HepG2 (cell line): ENCODE results near the gene ANKRD65. TPM values are rescaled to one million over a fixed set of nuclear protein-coding genes. Genes with fewer than 3 reads are reported as not detected.
A peak's percentile ranks its signal among the peaks of the same experiment; 100 is the strongest.

Source experiments
- ELF4 ChIP-seq: sonication (generic); formaldehyde crosslinking; IDR thresholded peaks from 2 replicates; pipeline ENCODE4 v1.5.0; 2020; ENCODE audit warnings: missing genetic modification reagents, mild to moderate bottlenecking, moderate library complexity, borderline replicate concordance
- FOXO1 ChIP-seq: sonication (generic); formaldehyde crosslinking; IDR thresholded peaks from 2 replicates; pipeline ENCODE4 v1.4.0; 2020; ENCODE audit warnings: missing genetic modification reagents
- IKZF1 ChIP-seq: fragments of 450-650 bp; IDR thresholded peaks from 2 replicates; pipeline ENCODE4 v1.7.1; 2016
- MAFF ChIP-seq: IDR thresholded peaks from 2 replicates; pipeline ENCODE4 v1.6.1; 2011; ENCODE audit warnings: low read depth, low read length, improper control_type of control experiment
- NFATC3 ChIP-seq: sonication (generic); formaldehyde crosslinking; IDR thresholded peaks from 2 replicates; pipeline ENCODE4 v1.5.1; 2020; ENCODE audit warnings: mild to moderate bottlenecking, missing genetic modification reagents
- POGZ ChIP-seq: sonication (generic); formaldehyde crosslinking; IDR thresholded peaks from 2 replicates; pipeline ENCODE4 v1.4.0; 2020; ENCODE audit warnings: mild to moderate bottlenecking, missing genetic modification reagents
- SETDB1 ChIP-seq: sonication (generic); formaldehyde crosslinking; IDR thresholded peaks from 2 replicates; pipeline ENCODE4 v1.5.1; 2020; ENCODE audit warnings: missing genetic modification reagents, mild to moderate bottlenecking, borderline replicate concordance
- SOX5 ChIP-seq: IDR thresholded peaks from 2 replicates; pipeline ENCODE4 v1.6.1; 2016; ENCODE audit warnings: borderline replicate concordance
- ZFP36L2 ChIP-seq: sonication (generic); formaldehyde crosslinking; IDR thresholded peaks from 2 replicates; pipeline ENCODE4 v1.4.0; 2020; ENCODE audit warnings: missing genetic modification reagents
- ZFX ChIP-seq: sonication (generic); formaldehyde crosslinking; IDR thresholded peaks from 2 replicates; pipeline ENCODE4 v1.4.0; 2020; ENCODE audit warnings: mild to moderate bottlenecking, low read depth, missing genetic modification reagents, moderate library complexity
- polyA plus RNA-seq, 8 experiments: library from polyadenylated mRNA; depleted of rRNA in 3 of 8; stranded (reverse) in 7 of 8; unstranded in 1 of 8; fragments of >200 nt; fragmentation: Illumina TruSeq in 4 of 8; extraction: Trizol in 4 of 8; gene quantifications; 2 replicates each; pipeline versions ENCODE4 v1.2.1 to v1.2.3, GENCODE V29; 2011 to 2016; ENCODE audit warnings: low read depth in 4 of 8, missing spikeins in 1 of 8, mixed read lengths in 1 of 8; ENCODE audit not compliant: insufficient read depth in 1 of 8
- total RNA-seq, 5 experiments: library from RNA; depleted of rRNA; stranded (reverse); fragments of >200 nt; fragmentation: Illumina TruSeq; extraction: Trizol; gene quantifications; 2 replicates each; pipeline ENCODE4 v1.2.3, GENCODE V29; 2016; ENCODE audit warnings: low read depth in 1 of 5
- TF ChIP-seq, protein P1 (sequence below), 2 experiments: sonication (generic) in 1 of 2; formaldehyde crosslinking in 1 of 2; IDR thresholded peaks; 2 replicates each; pipeline versions ENCODE4 v1.5.1 to v1.6.1; 2011 to 2020; ENCODE audit warnings: borderline replicate concordance in 1 of 2, low read depth in 1 of 2, low read length in 1 of 2, mild to moderate bottlenecking in 1 of 2, missing genetic modification reagents in 1 of 2, moderate library complexity in 1 of 2
- TF ChIP-seq, protein P2 (sequence below): sonication (generic); formaldehyde crosslinking; IDR thresholded peaks from 2 replicates; pipeline ENCODE4 v1.9.0; 2022; ENCODE audit warnings: missing genetic modification reagents, mild to moderate bottlenecking, borderline replicate concordance
- TF ChIP-seq, protein P3 (sequence below): sonication (generic); formaldehyde crosslinking; IDR thresholded peaks from 2 replicates; pipeline ENCODE4 v1.4.0; 2020; ENCODE audit warnings: mild to moderate bottlenecking, missing genetic modification reagents, borderline replicate concordance
- TF ChIP-seq, protein P4 (sequence below): sonication (generic); formaldehyde crosslinking; conservative IDR thresholded peaks from 2 replicates; pipeline ENCODE4 v1.4.0; 2020; ENCODE audit warnings: missing genetic modification reagents
- TF ChIP-seq, protein P5 (sequence below): sonication (generic); formaldehyde crosslinking; conservative IDR thresholded peaks from 2 replicates; pipeline ENCODE4 v1.8.0; 2022; ENCODE audit warnings: mild to moderate bottlenecking, moderate library complexity, missing genetic modification reagents

The ANKRD65 gene
- total and polyA plus RNA-seq, 2 of the 13 experiments (the other 11 are each of a cell fraction or from before 2014, with no cell fraction given) = 12.1 to 30.1 TPM

DNA sequence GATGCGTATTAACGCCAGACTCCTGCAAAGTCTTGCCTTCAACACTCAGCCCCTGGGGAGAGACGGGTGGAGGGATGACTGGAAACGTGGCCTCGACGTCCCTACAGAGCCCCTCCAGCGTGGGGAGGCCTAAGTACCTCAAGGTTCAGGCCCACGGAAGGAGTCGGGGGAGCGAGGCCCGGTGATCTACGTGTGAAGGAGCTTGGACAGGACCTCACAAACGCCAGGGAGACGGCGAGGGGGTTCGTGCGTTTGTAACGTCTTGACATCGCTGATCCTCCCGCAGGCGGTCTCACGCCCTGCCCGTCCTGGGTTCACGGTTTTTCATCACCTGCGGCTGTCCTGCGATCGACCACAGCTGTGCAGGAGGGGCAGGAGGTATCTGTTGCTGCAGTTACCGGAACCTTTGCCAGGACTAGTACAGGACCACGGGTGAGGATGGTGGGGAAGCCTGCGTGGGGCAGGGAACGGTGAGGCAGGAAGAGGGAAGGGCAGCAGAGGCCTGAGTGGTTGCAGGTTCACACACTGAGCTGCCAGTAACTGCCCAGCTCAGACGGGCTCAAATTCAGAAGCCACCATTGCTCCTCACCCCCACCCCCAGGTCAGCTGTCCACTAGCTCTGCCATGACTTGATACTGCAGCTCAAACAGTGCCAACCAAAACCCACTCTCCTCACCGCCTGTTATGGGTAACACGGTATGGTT, 21.1 kb downstream of the ANKRD65 start (continued):
- TF ChIP-seq NFATC3 (CRISPR knock-in tag) (peak; percentile 70; the same call in 1 of the 2 replicates), POGZ (CRISPR knock-in tag) (no peak), ZFP36L2 (CRISPR knock-in tag) (no peak), ELF4 (CRISPR knock-in tag) (no peak), SOX5 (no peak), FOXO1 (CRISPR knock-in tag) (no peak), ZFX (peak; percentile 32; the same call in 1 of the 2 replicates), IKZF1 (no peak), SETDB1 (CRISPR knock-in tag) (no peak), MAFF (no peak)
- TF ChIP-seq, protein P1, sequence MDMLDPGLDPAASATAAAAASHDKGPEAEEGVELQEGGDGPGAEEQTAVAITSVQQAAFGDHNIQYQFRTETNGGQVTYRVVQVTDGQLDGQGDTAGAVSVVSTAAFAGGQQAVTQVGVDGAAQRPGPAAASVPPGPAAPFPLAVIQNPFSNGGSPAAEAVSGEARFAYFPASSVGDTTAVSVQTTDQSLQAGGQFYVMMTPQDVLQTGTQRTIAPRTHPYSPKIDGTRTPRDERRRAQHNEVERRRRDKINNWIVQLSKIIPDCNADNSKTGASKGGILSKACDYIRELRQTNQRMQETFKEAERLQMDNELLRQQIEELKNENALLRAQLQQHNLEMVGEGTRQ (IDR thresholded peaks at IDR 0.05; ENCODE audit: low read depth, low read length) = no peak
- TF ChIP-seq, protein P1 (CRISPR knock-in tag; IDR thresholded peaks at IDR 0.05; ENCODE audit: borderline replicate concordance) = no peak
- TF ChIP-seq, protein P2, sequence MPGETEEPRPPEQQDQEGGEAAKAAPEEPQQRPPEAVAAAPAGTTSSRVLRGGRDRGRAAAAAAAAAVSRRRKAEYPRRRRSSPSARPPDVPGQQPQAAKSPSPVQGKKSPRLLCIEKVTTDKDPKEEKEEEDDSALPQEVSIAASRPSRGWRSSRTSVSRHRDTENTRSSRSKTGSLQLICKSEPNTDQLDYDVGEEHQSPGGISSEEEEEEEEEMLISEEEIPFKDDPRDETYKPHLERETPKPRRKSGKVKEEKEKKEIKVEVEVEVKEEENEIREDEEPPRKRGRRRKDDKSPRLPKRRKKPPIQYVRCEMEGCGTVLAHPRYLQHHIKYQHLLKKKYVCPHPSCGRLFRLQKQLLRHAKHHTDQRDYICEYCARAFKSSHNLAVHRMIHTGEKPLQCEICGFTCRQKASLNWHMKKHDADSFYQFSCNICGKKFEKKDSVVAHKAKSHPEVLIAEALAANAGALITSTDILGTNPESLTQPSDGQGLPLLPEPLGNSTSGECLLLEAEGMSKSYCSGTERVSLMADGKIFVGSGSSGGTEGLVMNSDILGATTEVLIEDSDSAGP (CRISPR knock-in tag) = peak; percentile 6; the same call in 1 of the 2 replicates
- TF ChIP-seq, protein P3, sequence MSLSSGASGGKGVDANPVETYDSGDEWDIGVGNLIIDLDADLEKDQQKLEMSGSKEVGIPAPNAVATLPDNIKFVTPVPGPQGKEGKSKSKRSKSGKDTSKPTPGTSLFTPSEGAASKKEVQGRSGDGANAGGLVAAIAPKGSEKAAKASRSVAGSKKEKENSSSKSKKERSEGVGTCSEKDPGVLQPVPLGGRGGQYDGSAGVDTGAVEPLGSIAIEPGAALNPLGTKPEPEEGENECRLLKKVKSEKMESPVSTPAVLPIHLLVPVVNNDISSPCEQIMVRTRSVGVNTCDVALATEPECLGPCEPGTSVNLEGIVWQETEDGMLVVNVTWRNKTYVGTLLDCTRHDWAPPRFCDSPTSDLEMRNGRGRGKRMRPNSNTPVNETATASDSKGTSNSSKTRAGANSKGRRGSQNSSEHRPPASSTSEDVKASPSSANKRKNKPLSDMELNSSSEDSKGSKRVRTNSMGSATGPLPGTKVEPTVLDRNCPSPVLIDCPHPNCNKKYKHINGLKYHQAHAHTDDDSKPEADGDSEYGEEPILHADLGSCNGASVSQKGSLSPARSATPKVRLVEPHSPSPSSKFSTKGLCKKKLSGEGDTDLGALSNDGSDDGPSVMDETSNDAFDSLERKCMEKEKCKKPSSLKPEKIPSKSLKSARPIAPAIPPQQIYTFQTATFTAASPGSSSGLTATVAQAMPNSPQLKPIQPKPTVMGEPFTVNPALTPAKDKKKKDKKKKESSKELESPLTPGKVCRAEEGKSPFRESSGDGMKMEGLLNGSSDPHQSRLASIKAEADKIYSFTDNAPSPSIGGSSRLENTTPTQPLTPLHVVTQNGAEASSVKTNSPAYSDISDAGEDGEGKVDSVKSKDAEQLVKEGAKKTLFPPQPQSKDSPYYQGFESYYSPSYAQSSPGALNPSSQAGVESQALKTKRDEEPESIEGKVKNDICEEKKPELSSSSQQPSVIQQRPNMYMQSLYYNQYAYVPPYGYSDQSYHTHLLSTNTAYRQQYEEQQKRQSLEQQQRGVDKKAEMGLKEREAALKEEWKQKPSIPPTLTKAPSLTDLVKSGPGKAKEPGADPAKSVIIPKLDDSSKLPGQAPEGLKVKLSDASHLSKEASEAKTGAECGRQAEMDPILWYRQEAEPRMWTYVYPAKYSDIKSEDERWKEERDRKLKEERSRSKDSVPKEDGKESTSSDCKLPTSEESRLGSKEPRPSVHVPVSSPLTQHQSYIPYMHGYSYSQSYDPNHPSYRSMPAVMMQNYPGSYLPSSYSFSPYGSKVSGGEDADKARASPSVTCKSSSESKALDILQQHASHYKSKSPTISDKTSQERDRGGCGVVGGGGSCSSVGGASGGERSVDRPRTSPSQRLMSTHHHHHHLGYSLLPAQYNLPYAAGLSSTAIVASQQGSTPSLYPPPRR (CRISPR knock-in tag) = no peak
- TF ChIP-seq, protein P4, sequence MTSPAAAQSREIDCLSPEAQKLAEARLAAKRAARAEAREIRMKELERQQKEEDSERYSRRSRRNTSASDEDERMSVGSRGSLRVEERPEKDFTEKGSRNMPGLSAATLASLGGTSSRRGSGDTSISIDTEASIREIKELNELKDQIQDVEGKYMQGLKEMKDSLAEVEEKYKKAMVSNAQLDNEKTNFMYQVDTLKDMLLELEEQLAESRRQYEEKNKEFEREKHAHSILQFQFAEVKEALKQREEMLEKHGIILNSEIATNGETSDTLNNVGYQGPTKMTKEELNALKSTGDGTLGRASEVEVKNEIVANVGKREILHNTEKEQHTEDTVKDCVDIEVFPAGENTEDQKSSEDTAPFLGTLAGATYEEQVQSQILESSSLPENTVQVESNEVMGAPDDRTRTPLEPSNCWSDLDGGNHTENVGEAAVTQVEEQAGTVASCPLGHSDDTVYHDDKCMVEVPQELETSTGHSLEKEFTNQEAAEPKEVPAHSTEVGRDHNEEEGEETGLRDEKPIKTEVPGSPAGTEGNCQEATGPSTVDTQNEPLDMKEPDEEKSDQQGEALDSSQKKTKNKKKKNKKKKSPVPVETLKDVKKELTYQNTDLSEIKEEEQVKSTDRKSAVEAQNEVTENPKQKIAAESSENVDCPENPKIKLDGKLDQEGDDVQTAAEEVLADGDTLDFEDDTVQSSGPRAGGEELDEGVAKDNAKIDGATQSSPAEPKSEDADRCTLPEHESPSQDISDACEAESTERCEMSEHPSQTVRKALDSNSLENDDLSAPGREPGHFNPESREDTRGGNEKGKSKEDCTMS (CRISPR knock-in tag) = no peak
- TF ChIP-seq, protein P5, sequence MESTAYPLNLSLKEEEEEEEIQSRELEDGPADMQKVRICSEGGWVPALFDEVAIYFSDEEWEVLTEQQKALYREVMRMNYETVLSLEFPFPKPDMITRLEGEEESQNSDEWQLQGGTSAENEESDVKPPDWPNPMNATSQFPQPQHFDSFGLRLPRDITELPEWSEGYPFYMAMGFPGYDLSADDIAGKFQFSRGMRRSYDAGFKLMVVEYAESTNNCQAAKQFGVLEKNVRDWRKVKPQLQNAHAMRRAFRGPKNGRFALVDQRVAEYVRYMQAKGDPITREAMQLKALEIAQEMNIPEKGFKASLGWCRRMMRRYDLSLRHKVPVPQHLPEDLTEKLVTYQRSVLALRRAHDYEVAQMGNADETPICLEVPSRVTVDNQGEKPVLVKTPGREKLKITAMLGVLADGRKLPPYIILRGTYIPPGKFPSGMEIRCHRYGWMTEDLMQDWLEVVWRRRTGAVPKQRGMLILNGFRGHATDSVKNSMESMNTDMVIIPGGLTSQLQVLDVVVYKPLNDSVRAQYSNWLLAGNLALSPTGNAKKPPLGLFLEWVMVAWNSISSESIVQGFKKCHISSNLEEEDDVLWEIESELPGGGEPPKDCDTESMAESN (CRISPR knock-in tag) = no peak; the same call in 1 of the 2 replicates
